Ishikawa (cell line): Measurements from ENCODE around the gene GNAT3.

Source experiments
- EP300 ChIP-seq: IDR thresholded peaks from 2 replicates; pipeline ENCODE4 v1.6.1; 2012; ENCODE audit warnings: borderline replicate concordance
- RAD21 ChIP-seq: IDR thresholded peaks from 2 replicates; pipeline ENCODE4 v1.6.1; 2012; ENCODE audit warnings: low read depth
- TEAD4 ChIP-seq: IDR thresholded peaks from 2 replicates; pipeline ENCODE4 v1.6.1; 2012
- YY1 ChIP-seq: IDR thresholded peaks from 2 replicates; pipeline ENCODE4 v1.6.1; 2012; ENCODE audit warnings: low read depth
- ZBTB7A ChIP-seq: IDR thresholded peaks from 2 replicates; pipeline ENCODE4 v1.6.1; 2012; ENCODE audit warnings: low read depth
- TF ChIP-seq, protein P1 (sequence below): IDR thresholded peaks from 2 replicates; pipeline ENCODE4 v1.6.1; 2012
- TF ChIP-seq, protein P2 (sequence below): IDR thresholded peaks from 2 replicates; pipeline ENCODE4 v1.6.1; 2012; ENCODE audit warnings: low read depth, mild to moderate bottlenecking

Gene GNAT3

DNA sequence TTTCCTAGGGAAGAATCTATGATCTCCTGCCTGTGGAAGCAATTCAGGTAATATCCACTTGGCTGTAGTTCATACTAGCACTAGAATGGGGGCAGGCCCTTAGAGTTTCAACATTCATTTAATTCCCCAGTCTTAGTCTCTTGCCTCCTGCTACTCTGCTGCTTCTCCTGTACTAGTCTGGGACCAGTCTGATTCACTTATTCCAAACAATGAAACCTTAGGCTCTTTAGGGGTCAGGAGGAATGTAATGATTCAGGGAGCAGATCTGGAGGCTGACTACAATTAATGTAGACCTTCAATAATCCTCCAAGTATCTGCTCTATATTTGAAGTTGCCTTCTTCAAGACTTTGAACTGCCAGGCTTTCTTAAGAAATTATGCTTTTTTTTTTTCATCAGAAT lies 101.8 kb downstream of the GNAT3 start:
- TF ChIP-seq ZBTB7A, result no peak
- TF ChIP-seq, protein P1, sequence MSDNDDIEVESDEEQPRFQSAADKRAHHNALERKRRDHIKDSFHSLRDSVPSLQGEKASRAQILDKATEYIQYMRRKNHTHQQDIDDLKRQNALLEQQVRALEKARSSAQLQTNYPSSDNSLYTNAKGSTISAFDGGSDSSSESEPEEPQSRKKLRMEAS, result no peak
- no peak for TF ChIP-seq RAD21
- TF ChIP-seq TEAD4, result no peak
- TF ChIP-seq YY1, result no peak
- TF ChIP-seq, protein P2, sequence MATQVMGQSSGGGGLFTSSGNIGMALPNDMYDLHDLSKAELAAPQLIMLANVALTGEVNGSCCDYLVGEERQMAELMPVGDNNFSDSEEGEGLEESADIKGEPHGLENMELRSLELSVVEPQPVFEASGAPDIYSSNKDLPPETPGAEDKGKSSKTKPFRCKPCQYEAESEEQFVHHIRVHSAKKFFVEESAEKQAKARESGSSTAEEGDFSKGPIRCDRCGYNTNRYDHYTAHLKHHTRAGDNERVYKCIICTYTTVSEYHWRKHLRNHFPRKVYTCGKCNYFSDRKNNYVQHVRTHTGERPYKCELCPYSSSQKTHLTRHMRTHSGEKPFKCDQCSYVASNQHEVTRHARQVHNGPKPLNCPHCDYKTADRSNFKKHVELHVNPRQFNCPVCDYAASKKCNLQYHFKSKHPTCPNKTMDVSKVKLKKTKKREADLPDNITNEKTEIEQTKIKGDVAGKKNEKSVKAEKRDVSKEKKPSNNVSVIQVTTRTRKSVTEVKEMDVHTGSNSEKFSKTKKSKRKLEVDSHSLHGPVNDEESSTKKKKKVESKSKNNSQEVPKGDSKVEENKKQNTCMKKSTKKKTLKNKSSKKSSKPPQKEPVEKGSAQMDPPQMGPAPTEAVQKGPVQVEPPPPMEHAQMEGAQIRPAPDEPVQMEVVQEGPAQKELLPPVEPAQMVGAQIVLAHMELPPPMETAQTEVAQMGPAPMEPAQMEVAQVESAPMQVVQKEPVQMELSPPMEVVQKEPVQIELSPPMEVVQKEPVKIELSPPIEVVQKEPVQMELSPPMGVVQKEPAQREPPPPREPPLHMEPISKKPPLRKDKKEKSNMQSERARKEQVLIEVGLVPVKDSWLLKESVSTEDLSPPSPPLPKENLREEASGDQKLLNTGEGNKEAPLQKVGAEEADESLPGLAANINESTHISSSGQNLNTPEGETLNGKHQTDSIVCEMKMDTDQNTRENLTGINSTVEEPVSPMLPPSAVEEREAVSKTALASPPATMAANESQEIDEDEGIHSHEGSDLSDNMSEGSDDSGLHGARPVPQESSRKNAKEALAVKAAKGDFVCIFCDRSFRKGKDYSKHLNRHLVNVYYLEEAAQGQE, result no peak
- no peak for TF ChIP-seq EP300
